ENCODE data around the gene CNTNAP5. TPM values are rescaled to one million over a fixed set of nuclear protein-coding genes. Genes with fewer than 3 reads are reported as not detected.

CNTNAP5 gene
- total and polyA plus RNA-seq, 2 of the 8 experiments (the other 6 are each of a cell fraction or from before 2014, with no cell fraction given), result 0.11 to 0.76 TPM

GRCh38 chr2:124580263-124580662 is 555.2 kb downstream of the CNTNAP5 start:
- FAIRE-seq, result no peak
- H3K4ac ChIP-seq (replicated peaks; ENCODE audit: insufficient read length, low read depth, low read length), result no peak overlapping the region
- H3K14ac ChIP-seq (ENCODE audit: insufficient read length), result no peak overlapping the region
- no peak for DNase-seq (ENCODE audit: low read depth in 1 of 2, low spot score in 2 of 2)
- POLR2A ChIA-PET (ENCODE audit: partially characterized antibody), result no interaction called here
- no peak overlapping the region for H4K5ac ChIP-seq (ENCODE audit: insufficient read length, low read depth, low read length)
- no peak overlapping the region for H2BK120ac ChIP-seq (replicated peaks; ENCODE audit: low read depth, low read length)
- H4K8ac ChIP-seq (ENCODE audit: extremely low read depth, insufficient read depth, low read length), result no peak overlapping the region
- no peak overlapping the region for H3K56ac ChIP-seq (replicated peaks; ENCODE audit: insufficient read length, low read depth, low read length)
- H2BK15ac ChIP-seq (ENCODE audit: low read length), result no peak overlapping the region
- H3K4me3 ChIP-seq (ENCODE audit: extremely low read depth in 1 of 4, insufficient read depth in 2 of 4, low read depth in 3 of 4, low read length in 4 of 4), result no peak overlapping the region
- no peak overlapping the region for H3K27ac ChIP-seq (ENCODE audit: low read depth, low read length)
- no peak overlapping the region for H3K18ac ChIP-seq (ENCODE audit: extremely low read depth, low read length)
- no peaks in the 10 kb centered on the region for H3K23me2 ChIP-seq (ENCODE audit: low read depth, low read length)
- H3K79me1 ChIP-seq (ENCODE audit: low read depth, low read length), result no peaks in the 10 kb centered on the region
- TF ChIP-seq TEAD4 (IDR thresholded peaks at IDR 0.05; ENCODE audit: low read depth, low read length) (no peak), E2F6 (IDR thresholded peaks at IDR 0.05) (no peak), ASH2L (IDR thresholded peaks at IDR 0.05; ENCODE audit: low read length) (no peak), POLR2AphosphoS5 (IDR thresholded peaks at IDR 0.05; ENCODE audit: low read depth, low read length) (no peak), CBX5 (IDR thresholded peaks at IDR 0.05; ENCODE audit: low read depth, low read length) (no peak), POLR2A (IDR thresholded peaks at IDR 0.05; ENCODE audit: control extremely low read depth in 1 of 2, low read depth in 2 of 2, low read length in 2 of 2) (no peak), SIX5 (IDR thresholded peaks at IDR 0.05; ENCODE audit: low read depth, low read length) (no peak), RNF2 (IDR thresholded peaks at IDR 0.05; ENCODE audit: borderline replicate concordance, low read depth, low read length, missing control alignments, poor library complexity, severe bottlenecking) (no peak)
- TF ChIP-seq, protein P1, sequence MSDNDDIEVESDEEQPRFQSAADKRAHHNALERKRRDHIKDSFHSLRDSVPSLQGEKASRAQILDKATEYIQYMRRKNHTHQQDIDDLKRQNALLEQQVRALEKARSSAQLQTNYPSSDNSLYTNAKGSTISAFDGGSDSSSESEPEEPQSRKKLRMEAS (IDR thresholded peaks at IDR 0.05), result no peak
- H3K9ac ChIP-seq (replicated peaks in 1 of 4; ENCODE audit: extremely low read depth in 1 of 4, low read depth in 3 of 4, low read length in 3 of 4), result no peak overlapping the region
- H2BK20ac ChIP-seq (ENCODE audit: low read length), result no peak overlapping the region; the same call in 1 of the 2 replicates
- H2BK12ac ChIP-seq (ENCODE audit: low read depth, low read length), result no peak overlapping the region
- no peak overlapping the region for H2AFZ ChIP-seq (ENCODE audit: low read length)
- CTCF ChIA-PET (ENCODE audit: partially characterized antibody), result no interaction called here
- H3K79me2 ChIP-seq (ENCODE audit: control insufficient read depth in 1 of 2, insufficient read depth in 2 of 2, low read length in 2 of 2), result no peaks in the 10 kb centered on the region
- no peaks in the 10 kb centered on the region for H3K36me3 ChIP-seq (ENCODE audit: control insufficient read depth in 2 of 4, insufficient read depth in 4 of 4, low read length in 3 of 4)
- H2BK5ac ChIP-seq (ENCODE audit: low read depth, low read length), result no peak overlapping the region
- H3K9me3 ChIP-seq (ENCODE audit: insufficient read depth in 2 of 2, low read depth in 1 of 2, low read length in 1 of 2), result no peaks in the 10 kb centered on the region
- no peak overlapping the region for H2AK5ac ChIP-seq (ENCODE audit: low read depth, low read length)
- 81% methylated on average over 4 of the region's 4 CpGs; no CpG with 5 or more reads in 1 of the 2 experiments for WGBS, 2 experiments (ENCODE audit: extremely low coverage in 1 of 2, insufficient coverage in 1 of 2, insufficient read length in 1 of 2, insufficient replicate concordance in 2 of 2, low coverage in 1 of 2, low lambda C conversion rate in 2 of 2, missing lambda C conversion rate in 1 of 2)
- no peak overlapping the region for H3K23ac ChIP-seq (ENCODE audit: insufficient read length)
- no peak overlapping the region for H4K91ac ChIP-seq (replicated peaks; ENCODE audit: insufficient read length, low read length)
- H3K27me3 ChIP-seq (replicated peaks in 1 of 4; ENCODE audit: control insufficient read depth in 3 of 4, extremely low read depth in 1 of 4, insufficient read depth in 3 of 4, low read length in 3 of 4), result no peaks in the 10 kb centered on the region
- peaks cover 0 to 4% (median 1%) of the 10 kb centered on the region in 4 experiments; a peak in 2 of 7 replicates for H3K4me1 ChIP-seq (replicated peaks in 1 of 4; ENCODE audit: control insufficient read depth in 3 of 4, insufficient read depth in 4 of 4, low read length in 3 of 4)
- H4K20me1 ChIP-seq (replicated peaks in 1 of 2; ENCODE audit: control insufficient read depth in 1 of 2, insufficient read depth in 2 of 2, low read length in 2 of 2), result no peaks in the 10 kb centered on the region
- H3K4me2 ChIP-seq (ENCODE audit: insufficient read depth in 1 of 2, low read depth in 2 of 2, low read length in 2 of 2), result no peak overlapping the region

Measured in H1 (cell line).